Upper lobe of left lung (tissue), 4 donors: Measurements from ENCODE around the gene PPP1R37.

Source experiments
- CTCF ChIP-seq, 6 experiments: fragments of 450-650 bp in 4 of 6; fragments of 200-600 bp in 2 of 6; sonication (generic) in 2 of 6; IDR thresholded peaks; one replicate each; pipeline ENCODE4 v1.5.1; 2016 to 2019; ENCODE audit warnings: antibody characterized with exemption in 6 of 6
- EP300 ChIP-seq, 4 donors: sonication (generic); formaldehyde crosslinking; IDR thresholded peaks; one replicate each; pipeline ENCODE4 v1.5.1; 2017; ENCODE audit warnings: antibody characterized with exemption in 4 of 4, control low read depth in 2 of 4

- no peak for TF ChIP-seq EP300 (IDR thresholded peaks at IDR 0.05)
- TF ChIP-seq CTCF (IDR thresholded peaks at IDR 0.05): no peak
Observed at GRCh38 chr19:45058622-45059159, 34.3 kb upstream of the PPP1R37 start.
